Measurements from ENCODE around the gene STAMBP.
"Not testable (repeated sequence)": the region's sequence is repeated elsewhere in the genome, so short reads cannot be mapped to it uniquely, and the experiment has no call there.

The STAMBP gene

DNA sequence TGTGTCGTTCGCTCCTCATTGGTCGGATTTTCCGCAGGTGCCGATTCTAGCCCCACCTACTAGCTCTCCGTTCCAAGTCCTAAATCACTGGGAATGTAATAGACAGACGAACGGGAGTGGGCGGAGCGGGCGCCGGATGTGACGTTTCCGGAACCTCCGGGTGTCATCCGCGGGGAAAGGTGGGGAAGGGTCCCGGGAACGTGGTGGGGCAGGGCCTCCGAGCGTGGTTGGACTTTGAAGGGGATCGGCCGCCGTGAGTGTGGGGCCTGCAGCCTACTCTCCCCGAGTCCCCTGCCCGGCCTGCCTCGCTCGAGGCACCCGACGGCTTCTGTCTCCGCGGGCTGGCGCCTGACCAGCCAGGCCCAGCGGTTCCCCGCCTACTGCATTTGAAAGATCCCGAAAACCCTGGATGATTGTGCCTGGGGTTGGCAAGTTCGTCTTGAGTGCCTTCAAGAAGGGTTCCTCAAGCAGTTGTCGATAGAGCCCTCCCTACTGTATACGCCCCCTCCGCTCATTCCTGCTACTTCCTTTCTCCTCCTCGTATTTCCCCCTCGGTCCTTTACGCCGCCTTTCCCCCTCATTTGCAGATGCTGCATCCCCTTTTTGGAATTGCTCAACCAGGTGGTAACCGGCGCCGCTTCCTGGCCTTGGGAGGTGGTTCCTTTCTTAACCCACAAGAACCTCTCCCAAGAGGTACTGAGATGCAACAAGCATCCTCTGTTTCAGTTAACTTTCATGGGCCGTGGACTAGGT lies at the start of gene STAMBP:
Gene STAMBP (plus strand): TSS at position 144 of the 753 bp plus-strand sequence. CDS start 1,896 bp downstream, outside the sequence.
- peak; percentile 92 for DNase-seq

DNA sequence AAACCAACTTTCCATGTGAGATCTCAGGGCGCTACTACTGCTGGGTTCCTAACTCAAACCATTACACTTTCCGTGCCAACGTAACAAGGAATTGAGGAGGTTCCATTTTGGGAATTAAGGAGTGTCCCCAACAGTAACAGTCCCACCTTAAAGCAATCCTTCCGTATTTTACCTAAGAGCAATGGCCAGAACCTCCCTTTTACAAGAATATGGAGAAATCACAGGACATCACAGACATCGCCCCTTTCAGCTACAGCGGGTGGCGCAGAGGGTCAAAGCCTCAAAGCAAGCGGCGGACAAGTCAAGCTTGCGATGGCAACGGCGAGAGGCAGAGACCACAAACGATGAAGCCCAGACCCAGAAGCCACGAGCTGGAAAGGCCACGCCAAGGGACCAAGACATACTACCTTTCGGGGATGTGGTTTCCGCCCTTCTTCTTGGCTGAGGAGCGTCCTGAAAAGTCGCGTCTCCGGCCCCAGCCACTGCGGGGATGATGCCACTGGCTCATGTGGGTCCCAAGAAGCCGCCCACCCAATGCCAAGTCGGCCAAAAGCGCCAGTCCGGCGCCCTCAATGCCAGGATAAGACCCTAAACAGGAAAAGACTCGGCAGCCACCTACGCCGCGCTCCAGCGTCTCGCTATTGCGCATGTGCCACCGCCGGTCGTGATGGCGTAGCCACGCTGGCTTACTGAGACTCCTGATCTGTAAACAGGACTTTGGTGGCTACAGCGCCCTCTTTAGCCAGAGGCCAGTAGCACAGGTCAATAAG lies 49.1 kb upstream of the STAMBP start, which contains the start of gene DUSP11:
Gene DUSP11 (minus strand): TSS at position 637 of the 770 bp plus-strand sequence. CDS start 129 bp downstream, at position 508.
- DNase-seq = peak; percentile 80

DNA sequence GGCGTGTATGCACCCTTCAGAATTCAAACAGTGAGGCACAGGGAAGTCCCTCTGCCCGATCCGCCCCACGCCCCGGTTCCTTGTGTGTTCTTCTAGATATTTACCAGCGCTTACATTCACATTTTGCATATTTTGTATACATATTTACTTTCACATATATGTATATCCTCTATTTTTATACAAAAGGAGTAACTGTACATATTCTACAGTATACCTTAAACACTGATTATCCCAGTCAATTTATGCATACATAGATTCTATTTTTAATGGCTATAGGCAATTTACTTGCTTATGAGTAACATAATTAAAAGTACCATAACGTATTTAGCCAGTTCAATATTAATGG lies 48.6 kb upstream of the STAMBP start:
- DNase-seq = no peak

DNA sequence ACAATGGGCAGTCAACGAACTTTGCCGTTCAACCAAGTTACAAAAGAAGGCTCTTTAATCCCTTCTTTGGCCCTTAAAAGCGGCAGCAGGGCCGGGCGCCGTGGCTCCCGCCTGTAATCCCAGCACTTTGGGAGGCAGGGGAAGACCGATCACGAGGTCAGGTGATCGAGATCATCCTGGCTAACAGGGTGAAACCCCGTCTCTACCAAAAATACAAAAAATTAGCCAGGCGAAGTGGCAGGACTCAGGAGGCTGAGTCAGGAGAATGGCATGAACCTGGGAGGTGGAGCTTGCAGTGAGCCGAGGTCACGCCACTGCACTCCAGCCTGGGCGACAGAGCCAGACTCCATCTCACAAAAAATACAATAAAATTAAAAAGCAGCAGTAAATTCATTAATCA lies 45.4 kb upstream of the STAMBP start:
- DNase-seq = not testable (repeated sequence)

DNA sequence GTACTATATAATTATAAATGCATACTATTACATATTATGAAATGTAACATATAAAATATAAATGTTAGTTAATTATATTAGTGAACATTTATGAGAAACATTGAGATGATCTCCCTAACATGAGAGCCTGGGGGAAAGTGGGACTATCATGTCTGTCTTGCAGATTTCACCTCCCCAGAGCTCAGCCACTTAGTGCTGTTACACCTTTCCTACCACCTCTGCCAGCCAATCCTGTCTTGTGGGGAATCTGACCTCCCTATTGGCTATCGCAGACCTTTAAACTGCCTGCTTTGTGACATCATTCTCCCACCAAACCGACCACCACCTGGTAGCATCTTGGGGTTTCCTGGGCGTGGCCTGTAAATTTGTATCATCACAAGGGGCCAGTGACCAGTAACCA lies 44.9 kb upstream of the STAMBP start, which contains the start of gene C2orf78:
Gene C2orf78 (plus strand): TSS at position 301 of the 400 bp plus-strand sequence. CDS start 127 bp downstream, outside the sequence.
- not testable (repeated sequence) for DNase-seq

DNA sequence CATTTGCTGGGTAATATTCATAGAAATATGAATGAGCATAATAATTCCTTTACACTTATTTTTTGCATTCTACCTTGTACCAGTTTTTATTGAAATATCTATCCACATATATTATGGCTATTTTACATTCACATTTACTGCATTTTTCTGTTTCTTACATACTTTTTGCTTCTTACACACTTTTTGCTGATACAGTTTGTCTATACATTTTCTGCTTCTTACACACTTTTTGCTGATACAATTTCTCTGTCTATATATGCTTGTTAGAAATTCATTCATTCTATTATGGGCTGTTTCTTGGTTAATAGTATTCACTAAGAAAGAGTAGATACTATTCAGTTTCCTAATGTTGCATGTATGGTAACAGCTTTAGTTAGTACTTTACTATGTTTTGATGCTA lies 16.9 kb upstream of the STAMBP start:
- no peak for DNase-seq

DNA sequence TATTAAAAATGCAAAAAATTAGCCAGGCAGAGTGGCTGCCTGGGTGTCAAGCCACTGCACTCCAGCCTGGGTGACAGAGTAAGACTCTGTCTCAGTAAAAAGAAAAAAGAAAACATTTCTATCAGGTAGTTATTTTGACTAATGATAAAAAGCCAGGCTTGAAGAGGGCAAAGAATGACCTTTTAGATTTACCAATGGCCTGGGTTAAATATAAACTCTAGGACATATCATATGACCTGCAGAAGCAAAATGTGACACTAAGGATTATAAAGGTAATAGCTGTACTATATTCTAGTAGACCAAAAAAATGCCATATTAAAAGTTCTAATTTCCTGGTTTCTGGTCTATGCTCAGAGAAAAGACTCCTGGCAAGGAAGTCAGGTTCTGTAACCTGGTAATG lies 16.1 kb upstream of the STAMBP start:
- no peak for DNase-seq

DNA sequence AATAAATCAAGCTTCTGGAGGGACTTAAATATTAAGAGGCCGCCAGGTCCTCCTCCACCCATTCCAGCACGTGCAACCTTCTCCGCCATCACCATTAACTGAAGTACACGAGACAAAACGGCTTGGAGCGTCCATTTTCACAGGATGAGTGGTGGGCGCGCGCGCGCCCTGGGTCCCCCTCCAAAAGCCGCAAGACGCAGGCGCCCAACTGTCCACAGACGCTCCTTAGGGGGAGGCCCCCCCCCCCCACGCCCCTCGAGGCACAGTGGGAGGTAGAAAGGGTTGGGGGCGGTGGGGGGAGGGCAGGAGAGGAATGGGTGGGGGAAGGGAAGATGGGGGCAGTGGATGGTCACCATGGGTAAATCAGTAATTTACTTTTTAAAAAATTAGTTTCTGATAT lies 10.5 kb upstream of the STAMBP start:
- DNase-seq = no peak

DNA sequence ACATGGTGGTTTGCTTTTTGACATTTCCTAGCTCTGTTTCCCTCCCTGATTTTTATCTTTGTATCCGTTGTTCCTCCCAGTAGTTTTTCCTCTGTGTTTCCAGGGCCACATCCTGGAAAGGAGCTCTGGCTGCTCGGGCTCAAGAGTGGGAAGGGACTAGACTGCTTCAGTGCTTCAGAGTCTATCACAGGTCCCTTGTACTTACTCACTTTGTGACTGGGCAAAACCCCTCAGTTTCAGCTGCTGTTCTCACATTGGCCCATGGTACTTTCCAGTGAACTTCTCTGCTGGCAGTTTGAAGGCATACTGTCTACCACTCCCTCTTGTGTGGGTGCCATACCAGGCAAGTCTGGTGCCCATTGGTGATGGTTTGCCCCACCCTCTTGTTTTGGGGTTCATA lies 7.5 kb upstream of the STAMBP start:
- DNase-seq = no peak

DNA sequence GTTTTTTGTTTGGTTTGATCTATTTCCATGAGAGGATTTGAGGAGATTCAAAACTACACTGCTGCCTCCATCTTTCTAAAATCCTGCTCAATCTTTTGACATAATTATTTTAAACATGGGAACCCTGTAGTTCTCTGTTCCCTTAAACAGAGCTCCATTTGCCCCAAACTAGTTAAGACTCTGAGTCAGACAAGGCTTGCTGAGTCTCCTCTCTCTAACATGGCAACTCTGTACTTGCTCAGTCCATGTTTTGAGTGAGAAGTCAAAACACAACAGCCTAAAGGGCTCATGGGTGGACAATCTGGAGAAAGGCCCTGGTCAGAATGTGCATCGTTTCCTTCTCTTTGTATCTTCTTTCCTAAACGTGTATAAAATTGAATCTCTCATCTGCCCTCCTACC lies 7.1 kb upstream of the STAMBP start:
- no peak for DNase-seq

DNA sequence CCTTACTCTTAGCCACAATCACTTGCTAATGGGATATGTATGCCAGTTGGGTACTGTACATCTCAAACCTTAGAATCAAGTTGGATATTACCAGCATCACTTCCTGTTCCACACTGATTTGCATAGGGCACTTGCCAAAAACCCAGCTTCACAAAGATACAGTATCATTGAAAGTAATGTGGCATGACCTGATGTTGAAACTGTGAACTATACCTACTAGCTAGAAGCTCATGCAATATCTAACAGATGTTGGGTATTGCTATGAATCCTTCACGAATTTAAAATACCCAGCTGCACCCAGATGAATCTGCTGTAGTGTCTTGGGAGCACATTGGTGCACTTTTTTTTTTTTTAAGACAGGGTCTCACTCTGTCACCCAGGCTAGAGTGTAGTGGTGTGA lies 6.5 kb upstream of the STAMBP start:
- DNase-seq = no peak

DNA sequence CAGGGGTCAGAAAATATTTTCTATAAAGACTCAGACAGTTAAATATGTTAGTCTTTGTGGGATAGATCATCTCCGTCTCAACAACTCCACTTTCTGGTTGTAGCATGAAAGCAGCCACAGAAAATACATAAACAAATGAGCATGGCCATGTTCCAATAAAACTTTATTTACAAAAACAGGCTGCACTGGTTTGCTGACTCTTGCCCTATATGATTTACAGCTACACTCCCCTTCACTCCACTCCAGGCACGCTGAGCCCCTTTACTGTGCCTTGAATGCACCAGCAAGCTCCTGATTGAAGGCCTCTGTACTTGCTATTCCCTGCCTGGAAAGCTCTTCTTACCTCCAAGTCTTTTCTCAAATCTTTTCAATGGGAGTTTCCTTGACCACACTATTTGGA lies 5.8 kb upstream of the STAMBP start:
- DNase-seq = no peak

DNA sequence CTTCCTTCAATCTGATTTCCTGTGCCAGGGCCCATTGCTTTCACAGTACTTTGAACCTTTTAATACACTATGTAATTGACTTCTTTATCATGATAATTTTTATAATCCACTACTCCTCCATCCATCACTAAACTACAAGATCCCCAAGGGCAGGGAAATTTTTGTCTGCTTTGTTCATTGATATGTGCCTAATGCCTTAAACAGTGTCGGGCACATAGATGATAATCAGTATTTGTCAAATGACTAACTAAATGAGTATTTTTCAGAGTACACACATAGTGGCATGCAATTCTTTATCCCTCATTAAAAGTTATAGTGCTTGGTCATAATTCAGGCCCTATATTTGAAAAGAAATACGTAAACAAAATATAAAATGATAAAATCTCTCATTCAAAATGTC lies 5.3 kb upstream of the STAMBP start:
- DNase-seq = no peak

DNA sequence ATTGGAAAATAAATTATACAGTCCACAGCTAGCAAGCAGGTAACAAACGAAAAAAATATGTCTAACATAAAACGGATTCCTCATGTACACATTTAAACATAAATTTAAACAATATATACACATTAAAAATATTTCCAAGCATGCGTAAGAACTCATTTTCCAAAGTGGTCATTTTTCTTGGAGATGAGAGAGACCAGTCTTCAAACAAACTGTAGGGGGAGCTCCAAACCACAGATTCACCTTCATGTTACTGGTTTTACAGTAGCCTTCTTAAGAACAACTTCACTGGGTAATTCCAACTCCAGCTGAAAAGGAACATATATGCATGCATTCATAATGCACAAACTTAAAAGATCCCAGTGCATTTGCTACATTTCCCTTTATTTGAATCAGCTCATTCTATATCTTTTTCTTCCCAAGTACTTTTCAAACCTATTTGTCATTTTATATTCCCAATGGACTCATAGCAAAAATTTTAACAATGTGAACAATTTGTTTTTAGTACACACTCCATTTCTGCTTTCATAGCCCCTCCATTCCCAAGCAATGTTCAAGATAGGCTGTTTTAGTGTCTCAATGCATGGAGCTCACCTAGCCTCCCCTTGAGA lies 4.7 kb upstream of the STAMBP start:
- DNase-seq = peak; percentile 61

DNA sequence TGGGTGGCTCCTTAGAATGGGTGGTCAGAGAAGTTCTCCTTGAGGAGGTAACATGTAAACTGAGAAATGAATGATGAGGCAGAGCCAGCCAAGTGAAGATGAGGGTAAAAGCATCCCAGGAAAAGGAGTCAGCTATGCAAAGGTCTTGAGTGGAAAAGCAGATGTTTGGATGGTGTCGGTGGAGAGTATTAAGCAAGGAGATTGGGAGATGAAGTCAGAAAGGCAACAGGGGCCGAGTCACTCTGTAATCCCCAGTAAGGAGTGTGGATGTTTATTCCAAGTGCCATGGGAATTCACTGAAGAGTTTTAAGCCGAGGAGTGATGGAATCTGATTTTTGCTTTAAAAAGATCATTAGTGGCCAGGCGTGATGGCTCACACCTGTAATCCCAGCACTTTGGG lies 3.4 kb upstream of the STAMBP start:
- DNase-seq = no peak

DNA sequence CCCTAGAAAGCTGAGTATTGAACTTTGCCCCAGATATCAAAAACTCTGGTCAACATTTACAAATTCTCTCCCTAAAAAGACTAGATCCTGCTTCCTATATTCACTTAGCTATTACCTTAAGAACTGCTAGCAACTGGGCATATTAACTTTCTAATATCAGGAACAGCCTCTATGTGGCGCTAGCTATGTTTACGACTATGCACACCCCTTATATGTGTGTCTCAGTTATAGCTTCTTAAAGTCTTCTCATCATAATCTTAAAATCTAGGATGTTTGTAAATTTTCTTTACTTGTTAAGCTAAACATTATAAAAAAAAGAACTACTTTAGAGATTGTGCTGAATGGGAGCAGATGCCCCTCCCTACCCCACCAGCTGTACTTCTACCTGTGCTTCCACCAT lies 1.7 kb upstream of the STAMBP start:
- DNase-seq = no peak

DNA sequence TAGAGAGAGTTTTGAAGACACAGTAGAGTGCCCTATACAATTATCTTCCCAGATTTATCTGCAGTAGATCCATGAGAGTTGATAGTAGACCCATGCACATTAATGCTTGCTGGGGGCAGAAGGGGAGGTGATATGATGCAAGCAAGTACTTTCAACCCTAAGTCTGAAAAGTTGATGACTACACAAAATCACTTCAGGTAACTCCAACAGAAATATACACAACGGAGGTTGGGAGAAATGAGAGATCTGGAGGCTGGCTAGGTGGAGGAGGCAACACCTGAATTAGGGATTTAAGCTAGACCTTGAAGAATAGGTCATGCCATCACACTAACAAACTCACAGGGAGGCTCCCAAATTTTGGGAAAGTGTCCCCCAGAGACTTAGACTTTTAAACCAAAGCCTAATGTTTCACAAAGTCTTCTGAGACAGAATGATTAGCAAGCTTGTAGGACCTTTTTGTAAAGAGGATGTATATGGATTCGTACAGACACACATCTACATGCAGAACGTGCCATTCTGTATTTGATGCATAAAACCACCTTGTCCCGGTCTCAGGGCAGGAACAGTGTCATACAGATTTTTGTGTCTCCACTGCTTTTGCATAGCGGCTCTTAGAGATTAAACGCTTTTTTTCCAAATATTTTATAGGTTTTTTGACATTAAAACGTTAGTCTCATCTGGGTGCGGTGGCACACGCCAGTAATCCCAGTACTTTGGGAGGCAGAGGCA lies 937 bp upstream of the STAMBP start:
- no peak for DNase-seq

DNA sequence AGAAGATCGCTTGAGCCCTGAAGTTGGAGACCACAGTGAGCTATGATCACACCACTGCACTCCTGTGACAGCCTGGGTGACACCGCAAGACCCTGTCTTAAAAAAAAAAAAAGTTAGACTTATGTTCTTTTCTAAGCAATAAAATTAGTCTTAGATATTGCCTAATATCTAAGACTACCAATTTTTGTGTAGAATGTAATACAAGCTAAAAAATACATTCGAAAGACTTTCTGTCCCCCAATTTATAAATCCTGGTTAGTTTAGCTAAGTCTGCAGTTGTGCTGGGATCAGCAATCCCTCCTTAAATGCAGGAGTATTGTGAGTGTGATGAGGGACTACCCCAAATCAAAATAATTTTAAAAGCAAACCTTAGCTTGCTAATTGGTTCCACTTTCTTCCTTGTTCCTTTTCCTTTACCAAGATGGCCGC lies 358 bp upstream of the STAMBP start:
- no peak for DNase-seq

DNA sequence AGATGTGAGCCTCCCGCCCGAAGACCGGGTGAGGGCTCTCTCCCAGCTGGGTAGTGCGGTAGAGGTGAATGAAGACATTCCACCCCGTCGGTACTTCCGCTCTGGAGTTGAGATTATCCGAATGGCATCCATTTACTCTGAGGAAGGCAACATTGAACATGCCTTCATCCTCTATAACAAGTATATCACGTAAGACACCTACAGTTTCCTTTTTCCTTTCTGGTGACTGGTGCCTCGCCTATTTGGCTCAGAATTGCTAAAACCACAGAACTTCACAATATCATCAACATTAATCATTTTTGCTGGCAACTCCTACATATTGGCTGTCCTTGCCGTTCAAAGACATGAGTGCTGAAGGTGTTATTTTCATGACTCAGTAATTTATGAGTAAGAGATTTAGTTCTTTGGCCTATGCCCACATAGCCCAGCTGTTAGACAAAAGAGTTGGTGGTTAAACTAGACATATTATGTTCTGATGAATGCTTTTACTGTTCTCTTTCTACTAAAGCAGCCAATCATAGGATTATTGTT lies 2.2 kb downstream of the STAMBP start:
- DNase-seq = no peak

DNA sequence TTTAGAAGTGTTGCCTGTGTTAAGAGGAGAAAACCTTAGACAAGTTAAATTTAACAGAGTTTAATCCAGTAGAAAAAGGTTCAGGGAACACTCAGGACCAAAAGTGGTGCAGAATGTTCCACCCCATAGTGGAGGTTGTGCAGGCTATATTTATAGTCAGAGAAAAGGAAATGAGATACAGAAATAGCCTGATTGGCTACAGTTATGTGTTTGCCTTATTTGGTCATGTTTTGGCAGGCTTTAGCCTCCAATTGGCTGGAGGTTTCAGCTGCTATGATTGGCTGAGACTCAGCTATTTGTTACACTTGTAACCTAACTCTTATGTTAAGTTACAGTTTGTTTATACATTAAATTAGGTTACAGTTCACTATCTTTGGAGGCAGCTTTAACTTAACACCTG lies 4.2 kb downstream of the STAMBP start:
- DNase-seq = no peak

DNA sequence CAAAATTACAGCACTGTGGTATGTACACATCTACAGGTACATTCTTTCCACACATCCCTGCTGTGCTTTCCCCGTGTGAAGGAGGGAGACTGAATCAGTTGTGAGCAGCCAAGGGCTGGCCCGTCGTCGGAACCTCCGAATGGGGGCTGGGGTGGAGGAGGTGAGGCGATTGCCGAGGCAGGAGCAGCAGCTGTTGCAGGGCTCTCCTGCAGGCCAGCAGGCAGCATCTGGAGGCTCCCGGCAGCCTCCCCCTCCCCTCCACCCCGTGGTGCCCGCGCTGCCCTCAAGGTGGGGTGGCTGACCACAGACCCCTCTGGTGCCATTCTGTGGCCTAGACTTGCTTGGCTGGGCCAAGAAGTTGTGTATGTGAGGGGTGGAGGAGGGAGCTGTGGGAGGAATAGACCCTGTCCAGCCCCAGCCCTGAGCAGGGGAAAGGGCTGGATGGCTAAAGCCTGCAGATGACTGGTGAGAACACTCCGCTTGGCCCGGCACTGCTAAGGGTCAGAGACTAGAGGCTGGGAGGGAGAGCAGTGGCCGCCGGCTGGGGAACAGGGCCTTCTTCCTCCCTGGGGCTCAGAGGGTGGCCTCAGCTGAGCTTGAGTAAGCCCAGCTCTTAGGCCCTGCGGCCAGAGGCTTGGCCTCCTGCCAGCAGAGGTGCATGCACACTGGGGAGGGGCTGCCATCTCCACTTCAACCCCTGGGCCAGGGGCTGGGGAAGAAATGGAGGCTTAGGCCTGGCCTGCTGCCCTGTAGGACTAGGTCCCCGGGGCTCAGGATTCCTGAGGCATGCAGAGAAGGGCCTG lies 7.6 kb downstream of the STAMBP start:
- DNase-seq = no peak

Measured in DMS79 (cell line).